CD4-positive, alpha-beta T cell treated with Interleukin-12 subunit alpha and Interleukin-12 subunit beta, for 1 hour (primary cell): ENCODE results near the gene GPR162.
"Not testable (repeated sequence)": the region's sequence is repeated elsewhere in the genome, so short reads cannot be mapped to it uniquely, and the experiment has no call there.

Experiments
- DNase-seq: peaks from one replicate; pipeline ENCODE4 v3.0.0-alpha.2; 2020

The GPR162 gene

GRCh38 chr12:6863033-6863432 is 41.4 kb downstream of the GPR162 start:
- DNase-seq, result no peak

DNA sequence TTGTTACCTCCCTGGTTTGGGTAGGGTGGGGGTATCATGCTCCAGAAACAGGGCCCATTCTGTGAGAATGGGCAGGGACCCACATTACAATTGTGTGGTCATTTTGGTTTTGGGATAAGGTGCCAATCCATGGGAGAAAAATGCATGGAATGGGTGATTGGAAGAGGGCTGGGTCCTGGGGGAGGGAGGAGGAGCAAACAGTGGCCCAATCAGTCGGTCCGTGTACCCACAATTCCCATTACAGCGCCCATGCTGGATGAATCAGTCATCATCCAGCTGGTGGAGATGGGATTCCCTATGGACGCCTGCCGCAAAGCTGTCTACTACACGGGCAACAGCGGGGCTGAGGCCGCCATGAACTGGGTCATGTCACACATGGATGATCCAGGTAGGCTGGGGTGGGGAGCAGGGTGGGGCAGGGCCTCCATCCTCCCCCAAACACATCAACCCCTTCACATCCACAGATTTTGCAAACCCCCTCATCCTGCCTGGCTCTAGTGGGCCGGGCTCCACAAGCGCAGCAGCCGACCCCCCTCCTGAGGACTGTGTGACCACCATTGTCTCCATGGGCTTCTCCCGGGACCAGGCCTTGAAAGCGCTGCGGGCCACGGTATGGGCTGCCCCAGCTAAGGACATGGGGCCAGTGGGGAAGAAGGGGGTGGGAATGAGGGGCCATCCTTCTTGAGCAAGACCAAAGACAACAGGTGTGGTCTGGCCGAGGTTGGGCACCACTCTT is 42.1 kb downstream of the GPR162 start:
- DNase-seq, result no peak

DNA sequence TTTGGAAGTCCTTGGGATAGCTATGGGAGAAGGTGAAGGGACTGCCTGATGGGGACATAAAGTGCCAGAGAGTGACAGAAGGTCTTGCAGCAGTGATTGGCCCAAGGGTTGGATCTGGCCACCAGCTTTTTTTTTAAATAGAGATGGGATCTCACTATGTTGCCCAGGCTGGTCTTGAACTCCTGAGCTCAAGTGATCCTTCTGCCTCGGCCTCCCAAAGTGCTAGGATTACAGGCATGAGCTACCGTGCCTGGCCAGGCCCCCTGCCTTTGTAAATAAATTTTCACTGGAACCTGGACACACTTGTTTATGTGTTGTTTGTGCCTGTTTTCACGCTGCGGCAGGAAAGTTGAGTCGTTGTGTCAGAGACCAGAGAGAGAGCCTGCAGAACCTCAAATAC is 43.7 kb downstream of the GPR162 start:
- not testable (repeated sequence) for DNase-seq

DNA sequence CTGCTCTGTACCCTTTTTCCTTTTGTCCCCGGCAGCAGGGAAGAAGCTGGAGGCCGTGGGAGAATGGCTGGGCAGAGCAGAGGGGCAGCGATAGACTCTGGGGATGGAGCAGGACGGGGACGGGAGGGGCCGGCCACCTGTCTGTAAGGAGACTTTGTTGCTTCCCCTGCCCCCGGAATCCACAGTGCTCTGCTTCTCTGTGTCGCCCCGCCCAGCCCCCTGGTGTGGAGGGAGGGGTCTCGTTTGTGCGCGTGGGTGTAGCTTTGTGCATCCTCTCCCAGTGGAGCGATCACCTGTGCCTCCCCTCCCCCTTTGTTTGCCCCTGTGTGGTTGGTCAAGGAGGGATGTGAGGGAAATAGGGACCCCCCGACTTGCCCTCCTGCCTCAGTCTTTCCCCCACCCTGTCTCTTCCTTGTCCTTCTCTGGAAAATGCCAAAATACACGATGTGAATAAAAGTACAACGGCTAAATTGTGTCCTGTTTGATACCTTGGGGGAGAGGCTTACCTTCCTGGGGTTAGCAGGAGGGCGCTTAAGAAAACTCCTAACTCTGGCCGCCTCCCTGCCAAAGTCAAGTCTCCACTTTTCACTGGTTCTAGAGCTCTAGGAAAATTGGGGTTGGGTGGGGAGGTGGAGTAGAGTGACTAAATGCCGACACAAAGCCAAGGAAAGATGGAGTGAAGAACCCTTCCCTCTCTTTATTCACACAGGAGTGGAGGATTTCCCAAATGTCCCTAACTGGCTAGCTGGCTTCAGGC is 44.7 kb downstream of the GPR162 start:
- no peak for DNase-seq

DNA sequence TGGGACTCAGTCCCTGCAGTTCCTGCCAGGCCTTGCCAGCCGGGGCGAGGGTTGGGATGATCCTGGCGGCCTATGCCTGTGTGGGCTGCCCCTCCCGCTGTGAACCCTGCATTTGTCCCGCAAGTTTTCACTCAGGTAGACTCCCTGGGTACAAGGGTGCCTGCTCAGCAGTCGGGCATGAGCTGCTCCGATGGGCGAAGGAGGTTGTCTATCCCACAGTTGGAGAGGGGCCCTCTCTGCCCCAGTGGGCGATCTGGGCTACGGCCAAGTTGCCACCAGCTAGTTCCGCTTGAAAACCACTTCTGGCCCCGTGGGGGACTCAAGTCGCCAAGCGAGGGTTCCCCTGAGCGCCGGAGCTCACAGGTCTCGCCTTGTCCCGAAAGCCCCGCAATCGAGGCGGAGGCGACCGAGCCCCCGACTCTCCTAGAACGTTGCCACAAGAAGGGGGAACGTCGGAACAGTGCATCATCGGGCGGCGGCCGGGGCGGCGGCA is 45.3 kb downstream of the GPR162 start:
- no peak for DNase-seq

- peak; percentile 89 for DNase-seq
Observed at GRCh38 chr12:6867413-6868210, 46.0 kb downstream of the GPR162 start, which contains the start of gene TPI1. Gene TPI1, plus strand, starts transcription at chr12:6867531. Its CDS starts 36 bp downstream, at chr12:6867567.

DNA sequence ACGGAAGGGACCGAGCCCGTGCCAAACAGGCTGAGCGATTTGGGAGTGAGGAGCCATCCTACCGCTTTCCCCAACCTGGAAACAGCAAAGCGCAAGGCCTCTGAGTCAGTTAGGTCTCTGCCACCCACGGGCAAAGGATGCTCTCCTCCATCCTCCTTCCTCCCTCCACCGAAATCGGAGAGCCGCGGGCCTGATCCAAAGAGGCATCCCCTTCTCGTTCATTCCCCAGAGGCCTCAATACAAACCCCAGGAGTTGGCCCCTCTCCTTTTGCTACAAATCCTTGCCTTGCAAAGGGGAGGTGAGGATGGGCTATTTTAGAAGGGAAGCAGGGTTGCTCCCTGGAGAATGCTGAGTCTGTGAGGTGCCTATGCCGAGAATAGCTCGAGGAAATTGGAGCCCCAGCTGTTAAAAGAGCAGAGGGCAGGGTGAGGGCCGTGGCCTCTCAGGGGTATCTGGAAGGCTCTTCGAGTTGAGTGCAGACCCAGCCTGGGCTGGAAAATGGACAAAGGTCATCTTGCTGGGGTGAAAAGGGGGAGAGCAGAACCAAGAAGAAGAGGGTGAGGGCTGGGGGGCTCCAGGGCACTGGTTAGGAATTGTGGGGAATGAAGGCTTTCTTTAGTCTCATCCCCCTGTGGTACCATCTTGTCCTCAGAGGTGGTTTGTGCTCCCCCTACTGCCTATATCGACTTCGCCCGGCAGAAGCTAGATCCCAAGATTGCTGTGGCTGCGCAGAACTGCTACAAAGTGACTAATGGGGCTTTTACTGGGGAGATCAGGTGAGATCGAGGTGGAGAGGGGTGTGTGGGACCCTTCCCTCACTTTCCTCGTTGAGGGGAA is 46.8 kb downstream of the GPR162 start:
- no peak for DNase-seq

GRCh38 chr12:6869049-6870021 is 47.7 kb downstream of the GPR162 start:
- DNase-seq, result peak; percentile 90

DNA sequence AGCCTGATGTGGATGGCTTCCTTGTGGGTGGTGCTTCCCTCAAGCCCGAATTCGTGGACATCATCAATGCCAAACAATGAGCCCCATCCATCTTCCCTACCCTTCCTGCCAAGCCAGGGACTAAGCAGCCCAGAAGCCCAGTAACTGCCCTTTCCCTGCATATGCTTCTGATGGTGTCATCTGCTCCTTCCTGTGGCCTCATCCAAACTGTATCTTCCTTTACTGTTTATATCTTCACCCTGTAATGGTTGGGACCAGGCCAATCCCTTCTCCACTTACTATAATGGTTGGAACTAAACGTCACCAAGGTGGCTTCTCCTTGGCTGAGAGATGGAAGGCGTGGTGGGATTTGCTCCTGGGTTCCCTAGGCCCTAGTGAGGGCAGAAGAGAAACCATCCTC is 48.7 kb downstream of the GPR162 start:
- not testable (repeated sequence) for DNase-seq

GRCh38 chr12:6871052-6871957 is 49.7 kb downstream of the GPR162 start:
- DNase-seq, result peak; percentile 45

- peak; percentile 88 for DNase-seq
Observed at GRCh38 chr12:6872073-6873048, 50.7 kb downstream of the GPR162 start.

GRCh38 chr12:6873094-6874014 is 51.7 kb downstream of the GPR162 start, which contains the start of gene SPSB2:
Gene SPSB2, minus strand, starts transcription at chr12:6873303. Its CDS starts 402 bp downstream, at chr12:6872901.
- DNase-seq, result peak; percentile 99

DNA sequence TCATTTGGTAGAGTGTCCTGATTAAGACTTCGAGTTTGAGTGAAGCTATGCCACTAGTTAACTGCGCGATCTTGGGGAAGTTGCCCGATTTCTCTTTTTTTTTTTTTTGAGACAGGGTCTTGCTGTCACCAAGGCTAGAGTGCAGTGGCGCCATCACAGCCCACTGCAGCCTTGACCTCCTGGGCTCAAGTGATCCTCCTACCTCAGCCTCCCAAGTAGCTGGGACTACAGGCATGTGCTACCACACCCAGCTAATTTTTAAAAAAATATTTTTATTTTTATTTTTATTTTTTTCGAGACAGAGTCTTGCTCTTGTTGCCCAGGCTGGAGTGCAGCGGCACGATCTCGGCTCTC is 52.4 kb downstream of the GPR162 start:
- not testable (repeated sequence) for DNase-seq
